Renal cortex interstitium (tissue), 3 donors: Measurements from ENCODE around the gene DENND1A. TPM values are rescaled to one million over a fixed set of nuclear protein-coding genes. Genes with fewer than 3 reads are reported as not detected.

Source experiments
- polyA plus RNA-seq, 3 donors: library from polyadenylated mRNA; unstranded; fragments of 120-200 nt; gene quantifications; one replicate each; pipeline ENCODE4 v1.2.1, GENCODE V29; 2013; ENCODE audit not compliant: insufficient read length in 3 of 3

DENND1A gene
- polyA plus RNA-seq, 3 donors = 21.9 to 24.4 (median 22.3) TPM

Other genes starting within 250 kb of the DENND1A start
- gene LHX2, start 81.6 kb upstream of the DENND1A start, polyA plus RNA-seq = under 1 TPM in 2 of 3 donors, not detected in 1; 0.16 to 0.23 TPM